ENCODE measurements around the gene C2CD2L. TPM values are rescaled to one million over a fixed set of nuclear protein-coding genes. Genes with fewer than 3 reads are reported as not detected.
"Not testable (repeated sequence)": the region's sequence is repeated elsewhere in the genome, so short reads cannot be mapped to it uniquely, and the experiment has no call there.

The C2CD2L gene
- total RNA-seq (1.8 and 3.0 TPM in 2 replicates), polyA plus RNA-seq (3.0 and 4.2 TPM in 2 replicates), polyA minus RNA-seq (ENCODE audit: low replicate concordance) (4.8 and 25.7 TPM in 2 replicates)
- polyA plus RNA-seq (2012): 3.5 and 5.1 TPM in 2 replicates

DNA sequence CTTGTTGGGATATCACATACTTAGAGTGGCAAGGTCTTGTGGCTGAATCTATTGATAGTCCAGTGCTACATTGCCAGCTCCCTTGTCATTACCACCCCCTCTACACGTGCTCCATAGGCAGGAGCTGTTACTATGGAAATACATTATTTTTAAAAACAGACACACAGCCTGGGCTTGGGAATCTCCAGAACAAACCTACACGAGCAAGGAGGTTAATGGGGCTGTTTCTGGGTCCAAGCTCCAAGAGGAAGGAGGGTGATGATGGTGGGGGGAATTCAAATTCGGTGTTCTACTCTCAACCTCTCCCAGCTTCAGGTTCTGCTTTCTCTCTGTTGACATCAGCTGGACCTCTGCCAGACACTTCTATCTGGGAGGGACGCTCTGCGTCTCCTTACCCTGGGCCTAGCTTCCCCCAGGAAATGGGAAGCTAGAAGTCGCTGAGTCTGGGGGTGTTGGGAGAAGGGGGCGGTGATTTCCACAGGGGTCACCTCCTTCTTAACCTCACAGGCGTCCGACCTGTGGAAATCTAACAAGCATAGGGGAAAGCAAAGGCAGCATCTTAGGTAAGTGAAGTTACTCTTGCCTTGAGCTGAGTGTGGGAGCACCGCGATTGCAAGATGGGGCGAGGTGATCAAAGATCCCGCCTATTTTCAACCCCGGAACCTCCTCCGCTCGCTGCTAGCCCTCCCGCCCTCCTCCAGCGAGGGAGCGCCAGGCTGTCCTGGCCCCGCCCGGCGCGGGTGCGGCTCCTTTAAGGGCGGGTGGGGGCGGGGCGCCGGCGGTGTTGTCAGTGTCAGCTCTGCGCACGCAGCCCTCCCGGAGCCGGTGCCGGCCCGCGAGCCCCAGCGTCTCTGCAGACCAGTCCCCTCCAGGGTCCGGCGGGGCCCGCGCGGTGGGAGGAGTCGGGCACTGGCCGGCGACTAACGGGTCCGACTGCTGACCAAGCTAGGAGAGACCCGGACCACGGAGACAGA lies at the start of gene C2CD2L:
TSS of gene C2CD2L (plus strand) at position 781 of the 974 bp plus-strand sequence. CDS start 398 bp downstream, outside the sequence.
- H3K36me3 ChIP-seq (ENCODE audit: control insufficient read depth, insufficient read depth, low read length): peaks cover 3% of the 10 kb centered on the region
- peaks cover 9% of the 10 kb centered on the region for H3K79me2 ChIP-seq (ENCODE audit: control insufficient read depth, insufficient read depth, low read length)
- TF ChIP-seq EZH2 (IDR thresholded peaks at IDR 0.05; ENCODE audit: low read length, missing control alignments) (no peak), CTCF (conservative IDR thresholded peaks at IDR 0.05 in 1 of 2, IDR thresholded peaks at IDR 0.05 in 1 of 2; ENCODE audit: low read depth in 1 of 2, low read length in 2 of 2) (no peak)
- peak within 1 kb of the TSS; percentile 78 for H3K9ac ChIP-seq (ENCODE audit: insufficient read depth, low read length)
- H3K27me3 ChIP-seq (ENCODE audit: control insufficient read depth, insufficient read depth, low read length): no peaks in the 10 kb centered on the region
- peak within 1 kb of the TSS; percentile 91 for H3K4me2 ChIP-seq (ENCODE audit: extremely low read depth, insufficient read depth, low read length)
- H2AFZ ChIP-seq (ENCODE audit: low read length): peak within 1 kb of the TSS; percentile 88
- DNase-seq (ENCODE audit: low read depth in 2 of 2): peak; percentile 88
- H3K4me3 ChIP-seq (replicated peaks in 1 of 4; ENCODE audit: control extremely low read depth in 1 of 4, insufficient read depth in 1 of 4, low read depth in 3 of 4, low read length in 4 of 4): peak within 1 kb of the TSS; percentile 61 to 76 (median 70)
- H3K27ac ChIP-seq (ENCODE audit: insufficient read depth, low read length): peak within 1 kb of the TSS; percentile 65
- H3K9me3 ChIP-seq (ENCODE audit: control insufficient read depth, insufficient read depth, low read depth, low read length): no peaks in the 10 kb centered on the region
- no peaks in the 10 kb centered on the region for H4K20me1 ChIP-seq (ENCODE audit: control insufficient read depth, extremely low read depth, insufficient read depth, low read length)
- H3K4me1 ChIP-seq (ENCODE audit: control insufficient read depth, extremely low read depth, insufficient read depth, low read length): peaks cover 12% of the 10 kb centered on the region

DNA sequence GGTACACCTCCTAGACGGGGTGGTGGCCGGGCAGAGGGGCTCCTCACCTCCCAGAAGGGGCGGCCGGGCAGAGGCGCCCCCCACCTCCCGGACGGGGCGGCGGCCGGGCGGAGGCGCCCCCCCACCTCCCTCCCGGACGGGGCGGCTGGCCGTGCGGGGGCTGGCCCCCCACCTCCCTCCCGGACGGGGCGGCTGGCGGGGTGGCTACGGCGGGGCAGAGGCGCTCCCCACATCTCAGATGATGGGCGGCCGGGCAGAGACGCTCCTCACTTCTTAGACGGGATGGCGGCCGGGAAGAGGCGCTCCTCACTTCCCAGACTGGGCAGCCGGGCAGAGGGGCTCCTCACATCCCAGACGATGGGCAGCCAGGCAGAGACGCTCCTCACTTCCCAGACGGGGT lies 48.0 kb upstream of the C2CD2L start:
- not testable (repeated sequence) for H3K27me3 ChIP-seq (ENCODE audit: control insufficient read depth, insufficient read depth, low read length); H3K9ac ChIP-seq (ENCODE audit: insufficient read depth, low read length); H4K20me1 ChIP-seq (ENCODE audit: control insufficient read depth, extremely low read depth, insufficient read depth, low read length); DNase-seq (ENCODE audit: low read depth in 2 of 2); H3K4me1 ChIP-seq (ENCODE audit: control insufficient read depth, extremely low read depth, insufficient read depth, low read length); H3K4me2 ChIP-seq (ENCODE audit: extremely low read depth, insufficient read depth, low read length); H3K27ac ChIP-seq (ENCODE audit: insufficient read depth, low read length); H3K9me3 ChIP-seq (ENCODE audit: control insufficient read depth, insufficient read depth, low read depth, low read length); H2AFZ ChIP-seq (ENCODE audit: low read length); H3K4me3 ChIP-seq (replicated peaks in 1 of 4; ENCODE audit: control extremely low read depth in 1 of 4, insufficient read depth in 1 of 4, low read depth in 3 of 4, low read length in 4 of 4)
- Histone ChIP-seq H3K36me3 (ENCODE audit: control insufficient read depth, insufficient read depth, low read length) (peaks cover 10% of the 10 kb centered on the region), H3K79me2 (ENCODE audit: control insufficient read depth, insufficient read depth, low read length) (peaks cover 21% of the 10 kb centered on the region)

GRCh38 chr11:119061256-119061655 lies 45.9 kb upstream of the C2CD2L start:
- Histone ChIP-seq H3K27ac (ENCODE audit: insufficient read depth, low read length) (no peak overlapping the region), H3K4me2 (ENCODE audit: extremely low read depth, insufficient read depth, low read length) (no peak overlapping the region), H3K9me3 (ENCODE audit: control insufficient read depth, insufficient read depth, low read depth, low read length) (no peaks in the 10 kb centered on the region), H3K4me3 (replicated peaks in 1 of 4; ENCODE audit: control extremely low read depth in 1 of 4, insufficient read depth in 1 of 4, low read depth in 3 of 4, low read length in 4 of 4) (no peak overlapping the region), H2AFZ (ENCODE audit: low read length) (no peak overlapping the region), H3K79me2 (ENCODE audit: control insufficient read depth, insufficient read depth, low read length) (peaks cover 11% of the 10 kb centered on the region), H3K4me1 (ENCODE audit: control insufficient read depth, extremely low read depth, insufficient read depth, low read length) (peaks cover 6% of the 10 kb centered on the region), H3K9ac (ENCODE audit: insufficient read depth, low read length) (no peak overlapping the region), H4K20me1 (ENCODE audit: control insufficient read depth, extremely low read depth, insufficient read depth, low read length) (no peaks in the 10 kb centered on the region), H3K36me3 (ENCODE audit: control insufficient read depth, insufficient read depth, low read length) (no peaks in the 10 kb centered on the region), H3K27me3 (ENCODE audit: control insufficient read depth, insufficient read depth, low read length) (no peaks in the 10 kb centered on the region)
- no peak for TF ChIP-seq CTCF (conservative IDR thresholded peaks at IDR 0.05 in 1 of 2, IDR thresholded peaks at IDR 0.05 in 1 of 2; ENCODE audit: low read depth in 1 of 2, low read length in 2 of 2)
- no peak for TF ChIP-seq EZH2 (IDR thresholded peaks at IDR 0.05; ENCODE audit: low read length, missing control alignments)
- DNase-seq (ENCODE audit: low read depth in 2 of 2): no peak

Data from fibroblast of lung (primary cell).